ENCODE measurements around the gene SMG5. TPM values are rescaled to one million over a fixed set of nuclear protein-coding genes. Genes with fewer than 3 reads are reported as not detected.
"Not testable (repeated sequence)": the region's sequence is repeated elsewhere in the genome, so short reads cannot be mapped to it uniquely, and the experiment has no call there.

Gene SMG5
- total RNA-seq, 2 experiments from 2014 or later: 87.9 to 88.9 TPM

DNA sequence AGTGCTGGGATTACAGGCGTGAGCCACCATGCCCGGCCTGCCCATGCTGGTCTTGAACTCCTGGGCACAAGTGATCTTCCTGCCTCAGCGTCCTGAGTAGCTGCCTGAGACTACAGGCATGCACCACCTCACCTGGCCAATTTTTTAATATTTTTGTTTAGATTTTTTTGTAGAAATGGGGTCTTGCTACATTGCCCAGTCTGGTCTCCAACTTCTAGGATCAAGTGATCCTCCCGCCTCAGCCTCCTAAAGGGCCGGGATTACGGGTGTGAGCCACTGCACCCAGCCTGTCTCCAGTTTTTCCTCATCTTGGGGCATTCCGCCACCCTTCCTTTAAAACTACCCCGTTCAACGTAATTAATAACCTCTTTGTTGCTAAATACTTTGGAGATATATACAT, 62.4 kb downstream of the SMG5 start:
- Histone ChIP-seq H3K4me3 (ENCODE audit: low read depth, low read length, poor library complexity, severe bottlenecking) (no peak overlapping the region), H3K4me1 (ENCODE audit: insufficient read depth, low read length, poor library complexity, severe bottlenecking) (no peaks in the 10 kb centered on the region), H3K9me3 (ENCODE audit: low read length) (no peaks in the 10 kb centered on the region), H3K4me2 (ENCODE audit: low read length) (no peak overlapping the region), H3K79me2 (ENCODE audit: insufficient read depth, low read depth, low read length) (peaks cover 13% of the 10 kb centered on the region), H3K9me2 (ENCODE audit: insufficient read depth, low read length) (no peaks in the 10 kb centered on the region), H3K36me3 (ENCODE audit: insufficient read depth, low read length) (peaks cover 43% of the 10 kb centered on the region), H4K20me1 (ENCODE audit: insufficient read depth, low read length) (no peaks in the 10 kb centered on the region), H2AFZ (ENCODE audit: low read length) (no peak overlapping the region), H3K27ac (ENCODE audit: low read depth, low read length, poor library complexity, severe bottlenecking) (no peak overlapping the region)
- POLR2A ChIA-PET: interaction anchor here (0.7 kb wide), 1 partner anchor 338 kb away, joined by 4 read pairs; no protein-coding TSS in a partner anchor
- CTCF ChIA-PET (ENCODE audit: unreplicated experiment): no interaction called here
- intact Hi-C loops (cut with micrococcal nuclease; ENCODE audit: unreplicated experiment): no loop called here
- no TSS peak for BruUV-seq (replicated peaks)
- DNase-seq (ENCODE audit: low spot score): no peak
- TF ChIP-seq EZH2phosphoT487 (IDR thresholded peaks at IDR 0.05; ENCODE audit: borderline replicate concordance, low read depth, low read length): no peak
- TF ChIP-seq, protein P1, sequence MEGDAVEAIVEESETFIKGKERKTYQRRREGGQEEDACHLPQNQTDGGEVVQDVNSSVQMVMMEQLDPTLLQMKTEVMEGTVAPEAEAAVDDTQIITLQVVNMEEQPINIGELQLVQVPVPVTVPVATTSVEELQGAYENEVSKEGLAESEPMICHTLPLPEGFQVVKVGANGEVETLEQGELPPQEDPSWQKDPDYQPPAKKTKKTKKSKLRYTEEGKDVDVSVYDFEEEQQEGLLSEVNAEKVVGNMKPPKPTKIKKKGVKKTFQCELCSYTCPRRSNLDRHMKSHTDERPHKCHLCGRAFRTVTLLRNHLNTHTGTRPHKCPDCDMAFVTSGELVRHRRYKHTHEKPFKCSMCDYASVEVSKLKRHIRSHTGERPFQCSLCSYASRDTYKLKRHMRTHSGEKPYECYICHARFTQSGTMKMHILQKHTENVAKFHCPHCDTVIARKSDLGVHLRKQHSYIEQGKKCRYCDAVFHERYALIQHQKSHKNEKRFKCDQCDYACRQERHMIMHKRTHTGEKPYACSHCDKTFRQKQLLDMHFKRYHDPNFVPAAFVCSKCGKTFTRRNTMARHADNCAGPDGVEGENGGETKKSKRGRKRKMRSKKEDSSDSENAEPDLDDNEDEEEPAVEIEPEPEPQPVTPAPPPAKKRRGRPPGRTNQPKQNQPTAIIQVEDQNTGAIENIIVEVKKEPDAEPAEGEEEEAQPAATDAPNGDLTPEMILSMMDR (conservative IDR thresholded peaks at IDR 0.05; ENCODE audit: low read length): no peak

DNA sequence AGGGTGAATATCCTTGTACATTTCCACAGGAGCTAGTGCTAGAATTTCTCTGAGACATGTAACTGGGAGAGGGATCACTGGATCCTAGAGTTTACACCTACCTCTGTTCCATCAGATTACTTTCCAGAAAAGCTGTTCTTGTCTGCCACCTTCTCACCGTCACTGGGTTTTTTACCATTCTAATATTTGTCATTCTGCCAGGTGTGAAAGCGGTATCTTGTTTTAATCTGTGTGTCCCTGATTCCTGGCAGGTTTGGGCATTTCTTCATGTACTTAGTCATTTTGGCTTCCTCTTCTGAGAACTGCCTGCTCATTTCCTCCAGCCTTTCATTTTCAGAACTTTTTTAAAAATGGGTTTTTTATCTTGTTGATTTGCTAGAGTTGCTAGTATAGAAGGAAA, 64.8 kb downstream of the SMG5 start:
- TF ChIP-seq EZH2phosphoT487 (IDR thresholded peaks at IDR 0.05; ENCODE audit: borderline replicate concordance, low read depth, low read length): no peak
- TF ChIP-seq, protein P1 (conservative IDR thresholded peaks at IDR 0.05; ENCODE audit: low read length): no peak
- Histone ChIP-seq H3K27ac (ENCODE audit: low read depth, low read length, poor library complexity, severe bottlenecking) (no peak overlapping the region), H3K4me1 (ENCODE audit: insufficient read depth, low read length, poor library complexity, severe bottlenecking) (peaks cover 9% of the 10 kb centered on the region), H3K9me2 (ENCODE audit: insufficient read depth, low read length) (no peaks in the 10 kb centered on the region), H3K9me3 (ENCODE audit: low read length) (no peaks in the 10 kb centered on the region), H3K4me2 (ENCODE audit: low read length) (no peak overlapping the region), H3K4me3 (ENCODE audit: low read depth, low read length, poor library complexity, severe bottlenecking) (no peak overlapping the region), H3K36me3 (ENCODE audit: insufficient read depth, low read length) (peaks cover 38% of the 10 kb centered on the region), H4K20me1 (ENCODE audit: insufficient read depth, low read length) (no peaks in the 10 kb centered on the region), H2AFZ (ENCODE audit: low read length) (no peak overlapping the region), H3K79me2 (ENCODE audit: insufficient read depth, low read depth, low read length) (peaks cover 32% of the 10 kb centered on the region)
- intact Hi-C loops (cut with micrococcal nuclease; ENCODE audit: unreplicated experiment): no loop called here
- ChIA-PET POLR2A (interaction anchor here (0.6 to 1.0 kb wide), 2 partner anchors 20 to 23 kb away, joined by 3 to 4 read pairs; no protein-coding TSS in a partner anchor), CTCF (ENCODE audit: unreplicated experiment) (no interaction called here)
- no peak for DNase-seq (ENCODE audit: low spot score)
- BruUV-seq (replicated peaks): no TSS peak

DNA sequence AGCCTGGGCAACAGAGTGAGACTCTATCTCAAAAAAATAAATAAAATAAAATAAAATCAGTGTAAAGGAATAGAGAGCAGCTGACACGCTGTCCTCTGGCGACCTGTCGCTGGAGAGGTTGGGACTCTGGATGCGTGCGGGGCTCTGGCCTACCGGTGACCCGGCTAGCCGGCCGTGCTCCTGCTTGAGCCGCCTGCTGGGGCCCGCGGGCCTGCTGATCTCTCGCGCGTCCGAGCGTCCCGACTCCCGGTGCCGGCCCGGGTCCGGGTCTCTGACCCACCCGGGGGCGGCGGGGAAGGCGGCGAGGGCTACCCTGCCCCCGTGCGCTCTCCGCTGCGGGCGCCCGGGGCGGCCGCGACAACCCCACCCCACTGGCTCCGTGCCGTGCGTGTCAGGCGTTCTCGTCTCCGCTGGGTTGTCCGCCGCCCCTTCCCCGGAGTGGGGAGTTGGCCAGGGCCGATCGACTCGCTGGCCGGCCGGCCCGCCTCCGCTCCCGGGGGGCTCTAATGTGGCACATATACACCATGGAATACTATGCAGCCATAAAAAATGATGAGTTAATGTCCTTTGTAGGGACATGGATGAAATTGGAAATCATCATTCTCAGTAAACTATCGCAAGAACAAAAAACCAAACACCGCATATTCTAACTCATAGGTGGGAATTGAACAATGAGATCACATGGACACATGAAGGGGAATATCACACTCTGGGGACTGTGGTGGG, 66.1 kb downstream of the SMG5 start:
- H3K27ac ChIP-seq (ENCODE audit: low read depth, low read length, poor library complexity, severe bottlenecking); DNase-seq (ENCODE audit: low spot score); POLR2A ChIA-PET; CTCF ChIA-PET (ENCODE audit: unreplicated experiment); H3K9me3 ChIP-seq (ENCODE audit: low read length); H3K4me3 ChIP-seq (ENCODE audit: low read depth, low read length, poor library complexity, severe bottlenecking); H2AFZ ChIP-seq (ENCODE audit: low read length); H3K4me2 ChIP-seq (ENCODE audit: low read length); BruUV-seq (replicated peaks); H3K9me2 ChIP-seq (ENCODE audit: insufficient read depth, low read length); intact Hi-C loops (cut with micrococcal nuclease; ENCODE audit: unreplicated experiment); H4K20me1 ChIP-seq (ENCODE audit: insufficient read depth, low read length): not testable (repeated sequence)
- Histone ChIP-seq H3K79me2 (ENCODE audit: insufficient read depth, low read depth, low read length) (peaks cover 32% of the 10 kb centered on the region), H3K36me3 (ENCODE audit: insufficient read depth, low read length) (peaks cover 38% of the 10 kb centered on the region), H3K4me1 (ENCODE audit: insufficient read depth, low read length, poor library complexity, severe bottlenecking) (peaks cover 16% of the 10 kb centered on the region)
